ENCODE measurements around the gene TSPAN5. TPM values are rescaled to one million over a fixed set of nuclear protein-coding genes. Genes with fewer than 3 reads are reported as not detected.

Gene TSPAN5
- 55.6 and 60.6 TPM in 2 replicates for total RNA-seq

GRCh38 chr4:98658287-98659105 is at the start of gene TSPAN5:
TSPAN5 (minus strand) TSS chr4:98658611.

